SU-DHL-6 (cell line): ENCODE results near the gene CEP72.

ENCODE experiments used
- H2AFZ ChIP-seq: fragments of 200-600 bp; sonication (generic); 2 replicates; pipeline ENCODE4 v1.6.1; 2014; ENCODE audit warnings: low read depth, mild to moderate bottlenecking, moderate library complexity, mixed read lengths, antibody characterized with exemption, low read length; ENCODE audit not compliant: severe bottlenecking
- H3F3A ChIP-seq: fragments of 200-600 bp; shearing (Covaris generic); 2 replicates; pipeline ENCODE4 v1.6.0; 2016; ENCODE audit warnings: antibody characterized with exemption, mild to moderate bottlenecking; ENCODE audit not compliant: insufficient read depth
- H3K27ac ChIP-seq: fragments of 200-600 bp; sonication (generic); 2 replicates; pipeline ENCODE4 v1.5.1; 2016; ENCODE audit warnings: low read depth, mild to moderate bottlenecking, low read length, moderate library complexity, mixed read lengths
- H3K27me3 ChIP-seq: fragments of 200-600 bp; sonication (generic), shearing (Covaris generic); 2 replicates; pipeline ENCODE4 v1.6.0; 2014; ENCODE audit warnings: mild to moderate bottlenecking, low read length
- H3K36me3 ChIP-seq: fragments of 200-600 bp; sonication (generic); 2 replicates; pipeline ENCODE4 v1.6.1; 2014; ENCODE audit warnings: mild to moderate bottlenecking, low read length, mixed read lengths
- H3K4me2 ChIP-seq: fragments of 300-600, 200-600 bp; shearing (Covaris generic), sonication (generic); 2 replicates; pipeline ENCODE4 v1.6.0; 2014; ENCODE audit warnings: low read length, low read depth, mild to moderate bottlenecking; ENCODE audit not compliant: poor library complexity, severe bottlenecking
- H3K4me3 ChIP-seq: fragments of 200-600 bp; sonication (generic); 2 replicates; pipeline ENCODE4 v1.5.1; 2014; ENCODE audit warnings: antibody characterized with exemption, low read length, mild to moderate bottlenecking, mixed read lengths; ENCODE audit not compliant: insufficient read depth, poor library complexity, severe bottlenecking
- H3K79me2 ChIP-seq: fragments of 200-600 bp; sonication (generic); 2 replicates; pipeline ENCODE4 v1.6.1; 2014; ENCODE audit warnings: mild to moderate bottlenecking, low read length, moderate library complexity; ENCODE audit not compliant: insufficient read depth
- H3K9ac ChIP-seq: fragments of 200-600 bp; sonication (generic); 2 replicates; pipeline ENCODE4 v1.7.0; 2014; ENCODE audit warnings: mild to moderate bottlenecking, low read length
- H3K9me2 ChIP-seq: fragments of 200-600 bp; sonication (generic); replicated peaks from 2 replicates; pipeline ENCODE4 v1.6.1; 2014; ENCODE audit warnings: low read length; ENCODE audit not compliant: insufficient read depth
- H3K9me3 ChIP-seq: fragments of 200-600 bp; sonication (generic); 2 replicates; pipeline ENCODE4 v1.6.1; 2014; ENCODE audit warnings: low read length, mixed read lengths; ENCODE audit not compliant: insufficient read depth
- H4K20me1 ChIP-seq: fragments of 200-600 bp; sonication (generic); 2 replicates; pipeline ENCODE4 v1.6.1; 2014; ENCODE audit warnings: low read depth, mild to moderate bottlenecking, antibody characterized with exemption, low read length, moderate library complexity, mixed read lengths
- EZH2phosphoT487 ChIP-seq: fragments of 200-600 bp; sonication (generic), shearing (Covaris generic); conservative IDR thresholded peaks from 2 replicates; pipeline ENCODE4 v1.6.1; 2018; ENCODE audit warnings: mild to moderate bottlenecking, antibody characterized with exemption, low read length, moderate library complexity, mixed read lengths
- TF ChIP-seq, protein P1 (sequence below): fragments of 200-600 bp; sonication (generic); IDR thresholded peaks from one replicate; pipeline ENCODE4 v1.5.1; 2017; ENCODE audit warnings: antibody characterized with exemption, mild to moderate bottlenecking, low read length, moderate library complexity; ENCODE audit not compliant: insufficient read depth, poor library complexity, severe bottlenecking

The CEP72 gene

DNA sequence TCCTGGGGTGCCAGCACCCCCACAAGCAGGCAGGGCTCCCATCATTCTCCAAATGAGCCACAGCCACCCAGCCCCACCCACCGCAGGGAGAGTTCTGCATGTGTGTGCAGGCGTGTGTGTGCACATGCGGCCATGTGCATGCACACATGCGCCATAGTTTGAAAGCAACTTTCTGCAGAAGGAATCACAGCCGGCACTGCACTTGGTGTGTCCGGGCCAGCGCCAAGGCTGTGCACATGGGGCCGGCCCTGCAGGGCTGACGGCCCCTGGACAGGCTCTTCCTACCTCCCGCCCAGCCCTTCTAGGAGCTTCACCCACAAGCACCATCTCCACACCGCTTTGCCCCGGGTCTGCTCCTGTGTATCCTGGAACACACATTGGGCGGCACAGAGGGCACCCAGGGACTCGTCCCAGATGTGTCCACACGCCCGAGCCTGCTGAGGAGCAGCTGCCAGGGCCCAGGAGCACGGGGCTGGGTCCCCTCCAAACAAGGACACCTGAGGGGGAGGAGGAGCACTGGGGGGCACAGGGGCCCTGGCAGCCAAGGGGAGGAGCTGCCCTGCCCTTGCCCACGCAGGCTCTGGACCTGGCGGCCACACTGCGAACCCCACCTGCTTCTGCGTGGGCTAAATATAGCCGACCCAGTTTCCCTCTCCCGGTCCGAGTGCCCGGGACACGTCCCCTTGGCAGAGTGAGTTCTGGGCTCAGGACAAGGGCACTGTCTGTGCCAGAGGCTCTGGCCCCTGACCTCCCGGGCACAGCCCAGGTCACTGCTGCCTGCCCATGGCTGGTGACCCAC lies 61.9 kb downstream of the CEP72 start:
- no peaks in the 10 kb centered on the region for H3F3A ChIP-seq

DNA sequence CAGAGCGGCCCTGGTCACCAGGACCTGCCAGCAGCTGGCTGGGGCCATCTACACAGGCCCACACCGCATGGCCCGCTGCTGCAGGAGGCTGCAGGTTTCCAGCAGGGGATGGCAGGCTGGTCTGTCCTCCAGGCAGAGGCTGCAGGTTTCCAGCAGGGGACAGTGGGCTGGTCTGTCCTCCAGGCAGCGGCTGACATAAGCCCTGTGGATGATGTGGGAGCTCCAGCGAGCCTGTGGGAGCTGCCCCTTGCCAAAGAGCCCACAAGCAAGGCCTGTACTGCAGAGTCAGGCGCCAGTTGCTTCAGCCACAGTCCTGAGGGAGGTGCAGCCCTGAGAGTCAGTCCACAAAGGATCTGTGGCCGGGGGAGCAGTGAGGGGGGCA lies 62.5 kb downstream of the CEP72 start:
- no peaks in the 10 kb centered on the region for H3K79me2 ChIP-seq
- H4K20me1 ChIP-seq: no peaks in the 10 kb centered on the region
- no peaks in the 10 kb centered on the region for H3K27me3 ChIP-seq
- no peak overlapping the region for H2AFZ ChIP-seq
- no peaks in the 10 kb centered on the region for H3K36me3 ChIP-seq
- no peaks in the 10 kb centered on the region for H3F3A ChIP-seq
- no peak overlapping the region for H3K9ac ChIP-seq
- H3K27ac ChIP-seq: no peak overlapping the region
- no peak overlapping the region for H3K4me2 ChIP-seq
- TF ChIP-seq, protein P1, sequence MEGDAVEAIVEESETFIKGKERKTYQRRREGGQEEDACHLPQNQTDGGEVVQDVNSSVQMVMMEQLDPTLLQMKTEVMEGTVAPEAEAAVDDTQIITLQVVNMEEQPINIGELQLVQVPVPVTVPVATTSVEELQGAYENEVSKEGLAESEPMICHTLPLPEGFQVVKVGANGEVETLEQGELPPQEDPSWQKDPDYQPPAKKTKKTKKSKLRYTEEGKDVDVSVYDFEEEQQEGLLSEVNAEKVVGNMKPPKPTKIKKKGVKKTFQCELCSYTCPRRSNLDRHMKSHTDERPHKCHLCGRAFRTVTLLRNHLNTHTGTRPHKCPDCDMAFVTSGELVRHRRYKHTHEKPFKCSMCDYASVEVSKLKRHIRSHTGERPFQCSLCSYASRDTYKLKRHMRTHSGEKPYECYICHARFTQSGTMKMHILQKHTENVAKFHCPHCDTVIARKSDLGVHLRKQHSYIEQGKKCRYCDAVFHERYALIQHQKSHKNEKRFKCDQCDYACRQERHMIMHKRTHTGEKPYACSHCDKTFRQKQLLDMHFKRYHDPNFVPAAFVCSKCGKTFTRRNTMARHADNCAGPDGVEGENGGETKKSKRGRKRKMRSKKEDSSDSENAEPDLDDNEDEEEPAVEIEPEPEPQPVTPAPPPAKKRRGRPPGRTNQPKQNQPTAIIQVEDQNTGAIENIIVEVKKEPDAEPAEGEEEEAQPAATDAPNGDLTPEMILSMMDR: no peak
- no peak for TF ChIP-seq EZH2phosphoT487
- no peaks in the 10 kb centered on the region for H3K9me2 ChIP-seq
- no peaks in the 10 kb centered on the region for H3K9me3 ChIP-seq
- H3K4me3 ChIP-seq: no peak overlapping the region

More for the DNA sequence above, 61.9 kb downstream of the CEP72 start:
- H3K79me2 ChIP-seq: no peaks in the 10 kb centered on the region
- no peak overlapping the region for H3K27ac ChIP-seq
- no peaks in the 10 kb centered on the region for H3K36me3 ChIP-seq
- H3K9me2 ChIP-seq: no peaks in the 10 kb centered on the region
- no peak overlapping the region for H2AFZ ChIP-seq
- H4K20me1 ChIP-seq: no peaks in the 10 kb centered on the region
- H3K4me3 ChIP-seq: no peak overlapping the region
- no peak overlapping the region for H3K4me2 ChIP-seq
- no peak overlapping the region for H3K9ac ChIP-seq
- no peaks in the 10 kb centered on the region for H3K9me3 ChIP-seq
- TF ChIP-seq, protein P1: no peak
- no peak for TF ChIP-seq EZH2phosphoT487
- no peaks in the 10 kb centered on the region for H3K27me3 ChIP-seq

DNA sequence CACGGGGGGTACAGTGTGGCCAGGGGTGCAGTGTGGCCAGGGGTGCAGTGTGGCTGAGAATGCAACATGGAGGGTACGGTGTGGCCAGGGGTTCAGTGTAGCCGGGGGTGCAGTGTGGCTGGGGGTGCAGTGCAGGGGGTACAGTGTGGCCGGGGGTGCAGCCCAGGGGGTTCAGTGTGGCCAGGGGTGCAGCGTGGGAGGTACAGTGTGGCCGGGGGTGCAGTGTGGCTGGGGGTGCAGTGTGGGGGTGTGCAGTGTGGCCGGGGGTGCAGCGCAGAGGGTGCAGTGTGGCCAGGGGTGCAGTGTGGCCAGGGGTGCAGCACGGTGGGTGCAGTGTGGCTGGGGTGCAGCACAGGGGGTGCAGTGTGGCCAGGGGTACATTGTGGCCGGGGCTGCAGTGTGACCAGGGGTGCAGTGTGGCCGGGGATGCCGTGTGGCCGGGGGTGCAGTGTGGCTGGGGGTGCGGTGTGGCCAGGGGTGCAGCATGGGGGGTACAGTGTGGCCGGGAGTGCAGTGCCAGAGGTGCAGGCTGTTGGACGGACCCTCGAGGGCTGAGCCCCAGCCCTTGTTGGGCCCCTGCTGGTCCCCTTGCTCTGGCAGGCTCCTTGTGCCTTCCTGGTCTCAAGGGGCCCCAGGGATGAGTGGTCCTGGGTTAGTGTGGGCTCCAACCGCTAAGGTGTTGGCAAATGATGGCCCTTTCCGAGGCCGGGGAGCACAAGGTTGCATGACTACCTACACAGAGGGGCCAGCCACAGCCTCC lies 63.2 kb downstream of the CEP72 start:
- Histone ChIP-seq H3F3A (no peaks in the 10 kb centered on the region), H3K4me3 (no peak overlapping the region), H3K27ac (no peak overlapping the region), H3K27me3 (no peaks in the 10 kb centered on the region), H2AFZ (no peak overlapping the region), H3K79me2 (no peaks in the 10 kb centered on the region), H4K20me1 (no peaks in the 10 kb centered on the region), H3K9ac (no peak overlapping the region), H3K9me2 (no peaks in the 10 kb centered on the region), H3K36me3 (no peaks in the 10 kb centered on the region), H3K9me3 (no peaks in the 10 kb centered on the region), H3K4me2 (no peak overlapping the region)
- TF ChIP-seq EZH2phosphoT487: no peak
- TF ChIP-seq, protein P1: no peak
